Activated T-cell treated with anti-CD3 and anti-CD28 coated beads, Interleukin-2, amount 50 U/mL, for 24 hours (primary cell): ENCODE data around the gene IL31.
"Not testable (repeated sequence)": the region's sequence is repeated elsewhere in the genome, so short reads cannot be mapped to it uniquely, and the experiment has no call there.

Source experiments
- DNase-seq: peaks from one replicate; pipeline ENCODE4 v3.0.0-alpha.2; 2020
- H3K27ac Mint-ChIP-seq: 2 replicates; pipeline ENCODE4 v1.8.0; 2020; ENCODE audit warnings: mild to moderate bottlenecking, mixed read lengths
- H3K27me3 Mint-ChIP-seq: 2 replicates; pipeline ENCODE4 v1.8.0; 2020; ENCODE audit warnings: mixed read lengths
- H3K36me3 Mint-ChIP-seq: 2 replicates; pipeline ENCODE4 v1.8.0; 2020; ENCODE audit warnings: low read depth, mixed read lengths
- H3K4me1 Mint-ChIP-seq: 2 replicates; pipeline ENCODE4 v1.8.0; 2020; ENCODE audit warnings: low read depth, mixed read lengths
- H3K4me3 Mint-ChIP-seq: 2 replicates; pipeline ENCODE4 v1.8.0; 2020; ENCODE audit warnings: mild to moderate bottlenecking, moderate library complexity, mixed read lengths
- H3K9me3 Mint-ChIP-seq: 2 replicates; pipeline ENCODE4 v1.8.0; 2020; ENCODE audit warnings: mixed read lengths

Gene IL31

GRCh38 chr12:122174155-122174845 lies at the start of gene IL31:
Gene IL31, minus strand, starts transcription at chr12:122174221. Its CDS starts 49 bp downstream, at chr12:122174172.
- H3K4me3 Mint-ChIP-seq = no peak within 1 kb of the TSS
- peaks cover 6% of the 10 kb centered on the region for H3K27me3 Mint-ChIP-seq
- peak within 1 kb of the TSS; percentile 18 for H3K27ac Mint-ChIP-seq
- DNase-seq = no peak
- H3K9me3 Mint-ChIP-seq = no peaks in the 10 kb centered on the region
- peaks cover 12% of the 10 kb centered on the region for H3K4me1 Mint-ChIP-seq
- no peaks in the 10 kb centered on the region for H3K36me3 Mint-ChIP-seq

- no peak overlapping the region for H3K4me3 Mint-ChIP-seq
- H3K27me3 Mint-ChIP-seq = no peaks in the 10 kb centered on the region
- H3K27ac Mint-ChIP-seq = peak overlapping the region; percentile 46
- H3K9me3 Mint-ChIP-seq = no peaks in the 10 kb centered on the region
- peaks cover 88% of the 10 kb centered on the region for H3K36me3 Mint-ChIP-seq
- no peak for DNase-seq
- peaks cover 13% of the 10 kb centered on the region for H3K4me1 Mint-ChIP-seq
Observed at GRCh38 chr12:122216445-122216844, 42.4 kb upstream of the IL31 start.

GRCh38 chr12:122215771-122216170 lies 41.8 kb upstream of the IL31 start:
- Mint-ChIP-seq H3K4me3 (no peak overlapping the region), H3K27ac (no peak overlapping the region), H3K9me3 (no peaks in the 10 kb centered on the region), H3K27me3 (no peaks in the 10 kb centered on the region), H3K36me3 (peaks cover 87% of the 10 kb centered on the region), H3K4me1 (peaks cover 8% of the 10 kb centered on the region)
- no peak for DNase-seq

DNA sequence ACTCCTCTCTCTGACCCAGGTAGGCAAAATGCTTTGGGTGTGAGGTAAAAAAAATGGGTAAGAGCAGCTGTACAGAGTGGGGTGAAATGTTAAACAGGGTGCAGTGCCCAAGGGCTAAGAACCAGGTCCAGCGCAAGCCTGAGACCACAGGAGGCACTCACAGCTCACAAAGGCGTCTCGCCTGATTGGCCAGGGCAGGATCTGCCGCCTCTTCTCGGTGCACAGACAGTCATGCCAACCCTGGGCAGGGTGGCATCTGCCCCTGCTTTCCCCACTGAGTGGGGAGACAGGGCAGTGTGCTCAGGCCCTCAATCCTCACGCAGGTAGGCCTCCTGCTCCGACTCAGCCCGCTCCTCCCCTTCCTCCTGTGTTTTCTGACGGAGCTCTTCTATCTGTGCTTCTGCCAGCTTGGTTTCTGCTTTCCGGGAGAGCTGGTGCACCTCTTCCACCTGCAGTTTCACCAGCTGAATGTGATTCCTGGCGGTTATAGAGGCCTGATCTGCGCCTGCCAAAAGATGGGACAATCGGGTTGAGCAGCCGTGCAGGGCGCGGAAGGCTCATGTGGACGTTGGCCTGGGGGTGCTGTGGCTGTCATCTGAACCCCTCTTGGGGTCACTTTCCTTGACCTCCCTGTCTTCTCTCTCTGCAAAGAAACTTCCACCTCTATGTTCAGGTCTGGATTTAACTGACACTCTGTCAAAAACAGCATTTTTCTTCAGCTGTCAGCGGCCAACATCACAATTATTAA lies 34.2 kb upstream of the IL31 start:
- H3K4me3 Mint-ChIP-seq = no peak overlapping the region
- H3K36me3 Mint-ChIP-seq = peaks cover 62% of the 10 kb centered on the region
- no peak for DNase-seq
- peak overlapping the region; percentile 54 for H3K27ac Mint-ChIP-seq
- H3K9me3 Mint-ChIP-seq = no peaks in the 10 kb centered on the region
- H3K27me3 Mint-ChIP-seq = peaks cover 10% of the 10 kb centered on the region
- H3K4me1 Mint-ChIP-seq = peaks cover 7% of the 10 kb centered on the region

GRCh38 chr12:122207391-122207790 lies 33.4 kb upstream of the IL31 start:
- H3K27ac Mint-ChIP-seq = no peak overlapping the region

DNA sequence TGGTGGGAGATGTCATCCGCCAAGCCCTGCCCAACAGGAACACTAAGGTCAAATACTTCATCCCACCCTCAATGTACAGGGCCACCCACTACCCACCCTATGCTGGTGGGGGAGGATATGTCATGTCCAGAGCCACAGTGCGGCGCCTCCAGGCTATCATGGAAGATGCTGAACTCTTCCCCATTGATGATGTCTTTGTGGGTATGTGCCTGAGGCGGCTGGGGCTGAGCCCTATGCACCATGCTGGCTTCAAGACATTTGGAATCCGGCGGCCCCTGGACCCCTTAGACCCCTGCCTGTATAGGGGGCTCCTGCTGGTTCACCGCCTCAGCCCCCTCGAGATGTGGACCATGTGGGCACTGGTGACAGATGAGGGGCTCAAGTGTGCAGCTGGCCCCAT lies 33.0 kb upstream of the IL31 start:
- H3K36me3 Mint-ChIP-seq = peaks cover 50% of the 10 kb centered on the region
- peaks cover 14% of the 10 kb centered on the region for H3K4me1 Mint-ChIP-seq
- H3K27me3 Mint-ChIP-seq = peaks cover 17% of the 10 kb centered on the region
- H3K27ac Mint-ChIP-seq = no peak overlapping the region
- H3K4me3 Mint-ChIP-seq = no peak overlapping the region
- H3K9me3 Mint-ChIP-seq = no peaks in the 10 kb centered on the region
- no peak for DNase-seq

More at GRCh38 chr12:122207391-122207790, 33.4 kb upstream of the IL31 start:
- Mint-ChIP-seq H3K4me1 (peaks cover 14% of the 10 kb centered on the region), H3K4me3 (no peak overlapping the region), H3K9me3 (no peaks in the 10 kb centered on the region), H3K36me3 (peaks cover 54% of the 10 kb centered on the region), H3K27me3 (peaks cover 17% of the 10 kb centered on the region)
- DNase-seq = no peak

- no peak for DNase-seq
- peaks cover 14% of the 10 kb centered on the region for H3K4me1 Mint-ChIP-seq
- H3K36me3 Mint-ChIP-seq = peaks cover 44% of the 10 kb centered on the region
- H3K27ac Mint-ChIP-seq = no peak overlapping the region
- H3K27me3 Mint-ChIP-seq = peaks cover 21% of the 10 kb centered on the region
- H3K4me3 Mint-ChIP-seq = no peak overlapping the region
- no peaks in the 10 kb centered on the region for H3K9me3 Mint-ChIP-seq
Observed at GRCh38 chr12:122206111-122206881, 32.3 kb upstream of the IL31 start.

DNA sequence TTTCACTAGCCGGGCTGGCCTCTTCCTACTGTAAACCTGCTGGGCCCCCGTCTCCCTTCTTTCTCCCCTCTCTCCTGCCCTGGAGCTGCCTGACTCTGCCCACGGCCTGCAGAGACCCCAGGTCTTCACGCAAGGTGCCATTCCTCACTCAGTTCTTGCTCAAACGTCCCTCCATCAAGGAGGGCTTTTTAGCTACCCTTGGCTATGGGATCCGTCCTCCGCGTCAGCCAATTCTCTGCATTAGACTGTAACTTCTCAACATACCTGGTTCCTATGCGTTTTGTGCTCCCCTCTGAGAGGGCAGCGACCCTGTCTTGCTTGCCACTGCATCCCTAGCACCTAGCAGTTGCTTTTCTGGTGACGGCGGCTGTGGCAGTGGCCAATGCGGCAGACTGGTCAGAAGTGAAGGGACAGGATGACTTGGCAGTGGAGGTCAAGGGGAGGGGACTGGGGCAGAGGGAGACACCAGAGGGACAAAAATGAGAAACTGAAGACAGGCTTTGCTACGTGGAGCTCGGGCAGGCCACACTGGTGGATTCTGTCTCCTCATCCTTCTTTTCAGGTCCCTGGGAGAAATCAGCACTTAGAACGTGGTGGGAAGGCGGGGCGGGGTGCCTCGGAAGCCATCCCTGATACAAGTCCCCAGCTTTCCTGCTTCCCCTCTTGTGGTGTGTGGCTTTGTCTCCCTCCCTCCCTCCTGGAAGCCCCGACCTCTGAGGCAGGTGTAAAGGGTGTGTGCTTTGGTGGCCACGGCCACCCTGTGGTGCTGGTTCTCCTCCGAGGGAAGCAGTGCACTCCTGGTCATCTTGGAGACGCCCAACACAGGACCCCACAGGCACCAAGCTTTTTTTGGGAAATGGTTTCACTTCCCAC lies 31.3 kb upstream of the IL31 start:
- H3K4me3 Mint-ChIP-seq = peak overlapping the region; percentile 35
- H3K27ac Mint-ChIP-seq = no peak overlapping the region
- no peaks in the 10 kb centered on the region for H3K9me3 Mint-ChIP-seq
- peaks cover 37% of the 10 kb centered on the region for H3K36me3 Mint-ChIP-seq
- H3K27me3 Mint-ChIP-seq = peaks cover 22% of the 10 kb centered on the region
- peaks cover 14% of the 10 kb centered on the region for H3K4me1 Mint-ChIP-seq
- DNase-seq = no peak

DNA sequence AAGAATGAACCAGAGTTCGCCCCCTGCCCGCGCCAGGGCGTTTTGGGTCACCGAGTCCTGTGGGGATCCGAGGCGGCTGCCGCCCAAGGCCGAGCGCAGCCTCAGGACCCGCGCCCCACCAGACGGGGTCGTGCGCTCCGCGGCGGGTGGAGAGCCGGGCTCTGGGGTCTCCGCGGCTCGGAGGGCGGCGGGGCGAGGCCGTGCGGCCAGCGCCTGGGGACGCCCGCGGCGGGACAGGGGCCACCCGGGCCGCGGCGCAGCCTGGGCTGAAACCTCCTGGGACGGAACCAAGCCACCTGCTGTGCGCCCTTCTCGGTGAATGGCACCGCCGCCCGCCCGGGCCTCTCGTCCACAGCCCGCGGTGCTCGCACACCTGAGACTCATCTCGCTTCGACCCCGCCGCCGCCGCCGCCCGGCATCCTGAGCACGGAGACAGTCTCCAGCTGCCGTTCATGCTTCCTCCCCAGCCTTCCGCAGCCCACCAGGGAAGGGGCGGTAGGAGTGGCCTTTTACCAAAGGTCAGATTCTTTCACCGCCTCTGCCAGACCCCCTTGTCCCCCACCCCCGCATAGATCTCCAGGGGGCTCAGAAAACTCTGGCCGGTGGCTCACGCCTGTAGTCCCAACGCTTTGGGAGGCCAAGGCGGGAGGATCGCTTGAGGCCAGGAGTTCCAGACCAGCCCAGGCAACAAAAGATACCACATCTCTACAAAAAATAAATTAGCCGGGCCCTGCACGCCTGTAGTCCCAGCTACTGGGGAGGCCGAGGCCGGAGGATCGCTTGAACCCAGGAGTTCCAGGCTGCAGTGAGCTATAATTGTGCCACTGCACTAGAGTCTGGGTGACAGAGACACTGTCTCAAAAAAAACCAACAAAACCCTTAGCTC lies 30.4 kb upstream of the IL31 start:
- Mint-ChIP-seq H3K27ac (no peak overlapping the region), H3K27me3 (peaks cover 30% of the 10 kb centered on the region)

DNA sequence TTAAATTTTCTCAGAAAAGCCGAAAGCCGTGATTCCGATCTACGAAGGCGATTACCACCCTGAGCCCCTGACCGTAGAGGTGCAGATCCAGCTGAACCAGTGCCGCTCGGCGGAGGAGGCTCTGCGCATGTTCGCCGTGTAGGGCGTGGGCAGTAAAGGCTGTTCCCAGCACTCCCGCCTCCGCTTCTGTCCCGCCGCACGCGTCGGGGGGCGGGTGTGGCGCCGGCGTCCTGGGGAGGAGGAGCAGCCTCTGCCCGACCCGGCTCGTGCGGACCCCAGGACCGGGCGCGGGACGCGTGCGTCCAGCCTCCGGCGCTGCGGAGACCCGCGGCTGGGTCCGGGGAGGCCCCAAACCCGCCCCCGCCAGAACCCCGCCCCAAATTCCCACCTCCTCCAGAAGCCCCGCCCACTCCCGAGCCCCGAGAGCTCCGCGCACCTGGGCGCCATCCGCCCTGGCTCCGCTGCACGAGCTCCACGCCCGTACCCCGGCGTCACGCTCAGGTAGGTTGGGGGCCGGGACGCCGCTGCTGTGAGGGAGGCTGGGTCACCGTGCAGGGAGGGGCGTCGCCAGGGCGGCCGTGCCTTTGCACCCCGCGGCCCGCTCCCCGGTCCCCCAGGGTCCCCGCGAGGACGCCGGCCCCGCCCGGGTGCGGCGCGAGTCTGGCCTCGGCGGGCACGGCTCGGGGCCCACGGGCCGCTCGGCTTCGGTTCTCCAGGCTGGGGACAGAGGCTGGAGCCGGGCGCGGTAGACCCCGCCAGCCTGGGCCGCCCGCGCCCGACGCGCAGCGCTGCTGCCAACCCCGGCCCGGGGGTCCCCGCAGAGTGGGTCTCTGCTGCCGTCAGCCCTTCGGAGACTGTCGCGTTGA lies 29.5 kb upstream of the IL31 start, which contains the start of gene B3GNT4:
Gene B3GNT4, plus strand, starts transcription at position 409 of the 866 bp plus-strand sequence. CDS start 910 bp downstream, outside the sequence.
- Mint-ChIP-seq H3K27ac (no peak within 1 kb of the TSS), H3K4me3 (peak within 1 kb of the TSS; percentile 77), H3K9me3 (no peaks in the 10 kb centered on the region), H3K27me3 (peaks cover 31% of the 10 kb centered on the region), H3K4me1 (peaks cover 14% of the 10 kb centered on the region), H3K36me3 (peaks cover 22% of the 10 kb centered on the region)
- DNase-seq = peak; percentile 79

More for the DNA sequence above, 30.4 kb upstream of the IL31 start:
- H3K9me3 Mint-ChIP-seq = no peaks in the 10 kb centered on the region
- peaks cover 28% of the 10 kb centered on the region for H3K36me3 Mint-ChIP-seq
- peaks cover 14% of the 10 kb centered on the region for H3K4me1 Mint-ChIP-seq
- peak overlapping the region; percentile 42 for H3K4me3 Mint-ChIP-seq
- peak; percentile 54 for DNase-seq

DNA sequence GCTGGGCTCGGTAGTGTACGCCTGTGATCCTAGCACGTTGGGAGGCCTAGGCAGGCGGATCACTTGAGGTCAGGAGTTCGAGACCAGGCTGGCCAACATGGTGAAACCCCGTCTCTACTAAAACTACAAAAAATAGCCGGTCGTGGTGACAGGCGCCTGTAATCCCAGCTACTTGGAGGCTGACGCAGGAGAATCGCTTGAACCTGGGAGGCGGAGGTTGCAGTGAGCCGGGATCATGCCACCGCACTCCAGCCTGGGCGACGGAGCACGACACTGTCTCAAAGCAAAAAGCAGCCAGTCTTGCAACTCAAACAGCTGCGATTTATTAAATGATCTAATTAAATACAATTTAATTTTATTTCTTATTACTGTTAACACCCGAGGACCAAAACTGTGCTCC lies 28.8 kb upstream of the IL31 start:
- Mint-ChIP-seq H3K27me3 (peaks cover 35% of the 10 kb centered on the region), H3K4me3 (peak overlapping the region; percentile 77), H3K36me3 (peaks cover 15% of the 10 kb centered on the region), H3K4me1 (peaks cover 18% of the 10 kb centered on the region)
- H3K9me3 Mint-ChIP-seq, DNase-seq, H3K27ac Mint-ChIP-seq: not testable (repeated sequence)

DNA sequence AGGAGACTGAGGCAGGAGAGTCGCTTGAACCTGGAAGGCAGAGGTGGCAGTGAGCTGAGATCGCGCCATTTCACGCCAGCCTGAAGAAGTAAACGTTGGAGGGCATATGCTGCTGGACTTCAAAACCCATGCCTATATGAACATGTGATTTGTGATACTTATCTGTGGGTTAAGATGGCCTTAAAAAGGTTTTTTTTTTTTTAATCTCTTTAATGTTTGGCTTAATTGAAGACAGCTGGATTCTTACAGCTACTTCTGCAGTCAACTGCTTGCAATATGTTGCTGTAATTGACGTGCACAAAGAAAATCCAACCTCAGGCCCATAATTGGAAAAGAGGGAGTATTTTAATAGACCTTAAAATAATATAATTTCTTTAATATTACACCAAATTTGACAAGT lies 28.0 kb upstream of the IL31 start:
- no peak for DNase-seq
- Mint-ChIP-seq H3K36me3 (peaks cover 7% of the 10 kb centered on the region), H3K4me1 (peaks cover 23% of the 10 kb centered on the region), H3K27me3 (peaks cover 41% of the 10 kb centered on the region), H3K9me3 (no peaks in the 10 kb centered on the region), H3K27ac (no peak overlapping the region), H3K4me3 (no peak overlapping the region)
